HCT116 (cell line): ENCODE data around the gene KLF14.

Experiments used
- CEBPB ChIP-seq: IDR thresholded peaks from 2 replicates; pipeline ENCODE4 v1.6.1; 2012; ENCODE audit warnings: low read depth
- ELF1 ChIP-seq: IDR thresholded peaks from 2 replicates; pipeline ENCODE4 v1.6.1; 2012; ENCODE audit warnings: low read depth, borderline replicate concordance
- EZH2 ChIP-seq: fragments of 200-600 bp; sonication (generic); IDR thresholded peaks from 2 replicates; pipeline ENCODE4 v1.6.1; 2017; ENCODE audit warnings: antibody characterized with exemption, mixed run types
- EZH2phosphoT487 ChIP-seq: fragments of 200-600 bp; IDR thresholded peaks from 2 replicates; pipeline ENCODE4 v1.6.1; 2018; ENCODE audit warnings: antibody characterized with exemption, borderline replicate concordance
- POLR2A ChIP-seq: IDR thresholded peaks from 2 replicates; pipeline ENCODE4 v1.7.0; 2011; ENCODE audit warnings: borderline replicate concordance; ENCODE audit not compliant: insufficient read depth, insufficient read length; ENCODE audit errors: extremely low read depth
- POLR2AphosphoS5 ChIP-seq: IDR thresholded peaks from 2 replicates; pipeline ENCODE4 v1.6.1; 2011; ENCODE audit warnings: mild to moderate bottlenecking, low read depth, low read length, moderate library complexity
- RAD21 ChIP-seq: IDR thresholded peaks from 2 replicates; pipeline ENCODE4 v1.6.1; 2012; ENCODE audit warnings: low read depth, mild to moderate bottlenecking
- SP1 ChIP-seq: IDR thresholded peaks from 2 replicates; pipeline ENCODE4 v1.6.1; 2012; ENCODE audit warnings: low read depth
- YY1 ChIP-seq: IDR thresholded peaks from 2 replicates; pipeline ENCODE4 v1.6.1; 2011; ENCODE audit warnings: low read length, low read depth, moderate library complexity, mild to moderate bottlenecking; ENCODE audit not compliant: insufficient replicate concordance; ENCODE audit errors: extremely low read depth
- ZNF274 ChIP-seq: fragments of 200-500 bp; sonication (Bioruptor generic); IDR thresholded peaks from 2 replicates; pipeline ENCODE4 v1.6.1; 2014; ENCODE audit warnings: mild to moderate bottlenecking, low read depth, low read length, inconsistent platforms
- TF ChIP-seq, protein P1 (sequence below), 3 experiments: fragments of 200-600 bp in 1 of 3; sonication (generic) in 1 of 3; IDR thresholded peaks in 2 of 3; conservative IDR thresholded peaks in 1 of 3; 2 replicates each; pipeline ENCODE4 v1.5.1; 2012 to 2017; ENCODE audit warnings: low read depth in 2 of 3, low read length in 2 of 3, antibody characterized with exemption in 1 of 3, borderline replicate concordance in 1 of 3, control low read depth in 1 of 3, mild to moderate bottlenecking in 1 of 3, mixed read lengths in 1 of 3, mixed run types in 1 of 3, moderate library complexity in 1 of 3; ENCODE audit not compliant: insufficient read depth in 1 of 3
- TF ChIP-seq, protein P2 (sequence below): IDR thresholded peaks from 2 replicates; pipeline ENCODE4 v1.6.1; 2011; ENCODE audit warnings: mild to moderate bottlenecking, low read length, moderate library complexity; ENCODE audit not compliant: insufficient replicate concordance; ENCODE audit errors: extremely low read depth
- TF ChIP-seq, protein P3 (sequence below): IDR thresholded peaks from 2 replicates; pipeline ENCODE4 v1.6.1; 2012

DNA sequence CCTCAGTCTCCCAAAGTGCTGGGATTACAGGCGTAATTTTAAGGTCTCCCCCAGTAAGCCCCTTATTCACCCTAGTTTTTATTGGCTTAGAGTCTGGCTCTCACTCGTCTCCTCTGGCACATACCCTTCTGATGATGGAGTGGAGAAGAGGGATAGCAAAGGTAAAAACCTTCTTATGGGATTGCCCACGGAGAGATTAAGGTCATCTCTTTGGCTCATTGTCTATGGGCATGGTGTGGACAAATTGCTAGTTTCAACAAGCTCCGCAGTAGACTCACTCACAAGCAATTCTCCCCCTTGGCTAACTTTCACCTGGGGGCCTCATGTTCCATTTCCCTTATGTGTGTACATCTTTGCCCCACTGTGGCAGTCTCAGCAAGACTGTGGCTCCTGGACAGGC lies 25.2 kb downstream of the KLF14 start:
- TF ChIP-seq POLR2AphosphoS5 = no peak
- no peak for TF ChIP-seq ELF1
- TF ChIP-seq RAD21 = no peak
- TF ChIP-seq, protein P1, sequence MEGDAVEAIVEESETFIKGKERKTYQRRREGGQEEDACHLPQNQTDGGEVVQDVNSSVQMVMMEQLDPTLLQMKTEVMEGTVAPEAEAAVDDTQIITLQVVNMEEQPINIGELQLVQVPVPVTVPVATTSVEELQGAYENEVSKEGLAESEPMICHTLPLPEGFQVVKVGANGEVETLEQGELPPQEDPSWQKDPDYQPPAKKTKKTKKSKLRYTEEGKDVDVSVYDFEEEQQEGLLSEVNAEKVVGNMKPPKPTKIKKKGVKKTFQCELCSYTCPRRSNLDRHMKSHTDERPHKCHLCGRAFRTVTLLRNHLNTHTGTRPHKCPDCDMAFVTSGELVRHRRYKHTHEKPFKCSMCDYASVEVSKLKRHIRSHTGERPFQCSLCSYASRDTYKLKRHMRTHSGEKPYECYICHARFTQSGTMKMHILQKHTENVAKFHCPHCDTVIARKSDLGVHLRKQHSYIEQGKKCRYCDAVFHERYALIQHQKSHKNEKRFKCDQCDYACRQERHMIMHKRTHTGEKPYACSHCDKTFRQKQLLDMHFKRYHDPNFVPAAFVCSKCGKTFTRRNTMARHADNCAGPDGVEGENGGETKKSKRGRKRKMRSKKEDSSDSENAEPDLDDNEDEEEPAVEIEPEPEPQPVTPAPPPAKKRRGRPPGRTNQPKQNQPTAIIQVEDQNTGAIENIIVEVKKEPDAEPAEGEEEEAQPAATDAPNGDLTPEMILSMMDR (IDR thresholded peaks at IDR 0.05 in 2 of 3, conservative IDR thresholded peaks at IDR 0.05 in 1 of 3; ENCODE audit: borderline replicate concordance in 1 of 3, insufficient read depth in 1 of 3, low read depth in 2 of 3, low read length in 2 of 3) = no peak
- TF ChIP-seq CEBPB = no peak
- TF ChIP-seq POLR2A = no peak
- TF ChIP-seq YY1 = no peak
- TF ChIP-seq EZH2phosphoT487 = no peak
- no peak for TF ChIP-seq EZH2
- TF ChIP-seq SP1 = no peak
- TF ChIP-seq ZNF274 = no peak
- TF ChIP-seq, protein P2, sequence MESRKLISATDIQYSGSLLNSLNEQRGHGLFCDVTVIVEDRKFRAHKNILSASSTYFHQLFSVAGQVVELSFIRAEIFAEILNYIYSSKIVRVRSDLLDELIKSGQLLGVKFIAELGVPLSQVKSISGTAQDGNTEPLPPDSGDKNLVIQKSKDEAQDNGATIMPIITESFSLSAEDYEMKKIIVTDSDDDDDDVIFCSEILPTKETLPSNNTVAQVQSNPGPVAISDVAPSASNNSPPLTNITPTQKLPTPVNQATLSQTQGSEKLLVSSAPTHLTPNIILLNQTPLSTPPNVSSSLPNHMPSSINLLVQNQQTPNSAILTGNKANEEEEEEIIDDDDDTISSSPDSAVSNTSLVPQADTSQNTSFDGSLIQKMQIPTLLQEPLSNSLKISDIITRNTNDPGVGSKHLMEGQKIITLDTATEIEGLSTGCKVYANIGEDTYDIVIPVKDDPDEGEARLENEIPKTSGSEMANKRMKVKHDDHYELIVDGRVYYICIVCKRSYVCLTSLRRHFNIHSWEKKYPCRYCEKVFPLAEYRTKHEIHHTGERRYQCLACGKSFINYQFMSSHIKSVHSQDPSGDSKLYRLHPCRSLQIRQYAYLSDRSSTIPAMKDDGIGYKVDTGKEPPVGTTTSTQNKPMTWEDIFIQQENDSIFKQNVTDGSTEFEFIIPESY = no peak
- TF ChIP-seq, protein P3, sequence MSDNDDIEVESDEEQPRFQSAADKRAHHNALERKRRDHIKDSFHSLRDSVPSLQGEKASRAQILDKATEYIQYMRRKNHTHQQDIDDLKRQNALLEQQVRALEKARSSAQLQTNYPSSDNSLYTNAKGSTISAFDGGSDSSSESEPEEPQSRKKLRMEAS = no peak
